Gastrocnemius medialis (tissue), 4 donors: ENCODE results near the gene ADRA2C. TPM values are rescaled to one million over a fixed set of nuclear protein-coding genes. Genes with fewer than 3 reads are reported as not detected.

Experiments used
- ATAC-seq, 2 donors: fragments of 150-250 bp; one replicate each; pipeline ENCODE4 v1.9.1; 2016
- DNase-seq, 2 donors: peaks; one replicate each; pipeline ENCODE4 v3.0.0-alpha.2; 2019
- H3K27ac ChIP-seq, 4 donors: fragments of 200-600 bp; sonication (generic); 1 replicate in 1 of 4; 2 replicates in 3 of 4; pipeline ENCODE4 v1.5.1; 2016 to 2018; ENCODE audit warnings: mild to moderate bottlenecking in 2 of 4, moderate library complexity in 1 of 4
- H3K27me3 ChIP-seq, 3 donors: fragments of 200-600 bp; sonication (generic) in 2 of 3; 1 replicate in 1 of 3; 2 replicates in 2 of 3; pipeline versions ENCODE4 v1.5.1 to v1.6.0; 2016 to 2019; ENCODE audit warnings: mild to moderate bottlenecking in 1 of 3, moderate library complexity in 1 of 3
- H3K36me3 ChIP-seq, 2 donors: fragments of 200-600 bp; sonication (generic) in 1 of 2; one replicate each; pipeline ENCODE4 v1.5.1; 2017 to 2018
- H3K4me1 ChIP-seq, 2 donors: fragments of 200-600 bp; sonication (generic) in 1 of 2; one replicate each; pipeline ENCODE4 v1.5.1; 2016 to 2017; ENCODE audit warnings: mild to moderate bottlenecking in 2 of 2
- H3K4me3 ChIP-seq, 4 donors: fragments of 200-600 bp; sonication (generic) in 3 of 4; 1 replicate in 1 of 4; 2 replicates in 3 of 4; pipeline ENCODE4 v1.5.1; 2016 to 2019; ENCODE audit warnings: mild to moderate bottlenecking in 2 of 4
- H3K9me3 ChIP-seq, 3 donors: fragments of 200-600 bp; sonication (generic) in 2 of 3; 1 replicate in 1 of 3; 2 replicates in 2 of 3; pipeline ENCODE4 v1.5.1; 2016 to 2019
- POLR2A ChIP-seq, 2 donors: fragments of 450-650 bp; IDR thresholded peaks; one replicate each; pipeline ENCODE4 v1.6.1; 2017; ENCODE audit warnings: antibody characterized with exemption in 2 of 2, mild to moderate bottlenecking in 2 of 2, moderate library complexity in 2 of 2
- in situ Hi-C, 4 donors: fragments of 200-750 bp; cut with MboI; loops; one replicate each; pipeline versions ENCODE4 v1.15.0 to v1.8.0; 2017; ENCODE audit warnings: low sequenced_read_pairs in 4 of 4
- intact Hi-C: fragments of 100-400 bp; cut with DNase I; formaldehyde crosslinking; loops from one replicate; pipeline ENCODE4 v1.15.1; 2023; ENCODE audit warnings: low total_unique reads
- total RNA-seq, 4 donors: library from RNA; depleted of rRNA; stranded (reverse); fragments of >200 nt; gene quantifications; one replicate each; pipeline versions ENCODE4 v1.1.0 to v1.2.3, GENCODE V29; 2016
- TF ChIP-seq, protein P1 (sequence below), 5 experiments: fragments of 450-650 bp in 3 of 5; fragments of 200-600 bp in 2 of 5; sonication (generic) in 2 of 5; IDR thresholded peaks in 4 of 5; conservative IDR thresholded peaks in 1 of 5; 1 replicate in 4 of 5; 2 replicates in 1 of 5; pipeline ENCODE4 v1.5.1; 2016 to 2019; ENCODE audit warnings: antibody characterized with exemption in 5 of 5, mild to moderate bottlenecking in 3 of 5, moderate library complexity in 3 of 5

Gene ADRA2C
- total RNA-seq, 4 donors from 2014 or later = 2.5 to 7.9 (median 4.8) TPM

DNA sequence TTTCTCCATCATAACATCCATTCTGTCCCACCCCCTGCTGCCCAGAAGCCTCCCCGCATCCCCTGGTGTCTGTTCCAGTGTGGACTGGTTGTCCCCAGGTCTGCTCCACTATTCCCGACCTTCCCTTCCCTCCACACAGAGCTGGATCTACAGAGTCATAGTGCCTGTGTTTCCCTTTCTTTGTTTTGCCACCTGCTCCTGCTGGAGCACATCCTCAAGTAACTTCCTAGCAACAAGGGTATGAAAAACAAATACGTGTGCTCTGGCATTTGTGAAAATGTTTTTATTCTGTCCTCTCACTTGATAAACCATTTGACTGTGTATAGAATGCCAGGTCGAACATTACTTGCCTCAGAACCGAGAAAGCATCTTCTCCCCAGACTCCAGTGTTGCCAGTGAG, 29.9 kb upstream of the ADRA2C start:
- Histone ChIP-seq H3K4me3 (no peak overlapping the region), H3K27me3 (peaks cover 6 to 9% (median 8%) of the 10 kb centered on the region in 3 donors), H3K9me3 (no peaks in the 10 kb centered on the region), H3K4me1 (no peaks in the 10 kb centered on the region), H3K36me3 (no peaks in the 10 kb centered on the region), H3K27ac (no peak overlapping the region)
- in situ Hi-C loops (no loop called here), intact Hi-C loops (no loop called here)
- DNase-seq (no peak), ATAC-seq (no peak)
- TF ChIP-seq POLR2A (IDR thresholded peaks at IDR 0.05) = no peak
- TF ChIP-seq, protein P1, sequence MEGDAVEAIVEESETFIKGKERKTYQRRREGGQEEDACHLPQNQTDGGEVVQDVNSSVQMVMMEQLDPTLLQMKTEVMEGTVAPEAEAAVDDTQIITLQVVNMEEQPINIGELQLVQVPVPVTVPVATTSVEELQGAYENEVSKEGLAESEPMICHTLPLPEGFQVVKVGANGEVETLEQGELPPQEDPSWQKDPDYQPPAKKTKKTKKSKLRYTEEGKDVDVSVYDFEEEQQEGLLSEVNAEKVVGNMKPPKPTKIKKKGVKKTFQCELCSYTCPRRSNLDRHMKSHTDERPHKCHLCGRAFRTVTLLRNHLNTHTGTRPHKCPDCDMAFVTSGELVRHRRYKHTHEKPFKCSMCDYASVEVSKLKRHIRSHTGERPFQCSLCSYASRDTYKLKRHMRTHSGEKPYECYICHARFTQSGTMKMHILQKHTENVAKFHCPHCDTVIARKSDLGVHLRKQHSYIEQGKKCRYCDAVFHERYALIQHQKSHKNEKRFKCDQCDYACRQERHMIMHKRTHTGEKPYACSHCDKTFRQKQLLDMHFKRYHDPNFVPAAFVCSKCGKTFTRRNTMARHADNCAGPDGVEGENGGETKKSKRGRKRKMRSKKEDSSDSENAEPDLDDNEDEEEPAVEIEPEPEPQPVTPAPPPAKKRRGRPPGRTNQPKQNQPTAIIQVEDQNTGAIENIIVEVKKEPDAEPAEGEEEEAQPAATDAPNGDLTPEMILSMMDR (IDR thresholded peaks at IDR 0.05 in 4 of 5, conservative IDR thresholded peaks at IDR 0.05 in 1 of 5) = no peak

DNA sequence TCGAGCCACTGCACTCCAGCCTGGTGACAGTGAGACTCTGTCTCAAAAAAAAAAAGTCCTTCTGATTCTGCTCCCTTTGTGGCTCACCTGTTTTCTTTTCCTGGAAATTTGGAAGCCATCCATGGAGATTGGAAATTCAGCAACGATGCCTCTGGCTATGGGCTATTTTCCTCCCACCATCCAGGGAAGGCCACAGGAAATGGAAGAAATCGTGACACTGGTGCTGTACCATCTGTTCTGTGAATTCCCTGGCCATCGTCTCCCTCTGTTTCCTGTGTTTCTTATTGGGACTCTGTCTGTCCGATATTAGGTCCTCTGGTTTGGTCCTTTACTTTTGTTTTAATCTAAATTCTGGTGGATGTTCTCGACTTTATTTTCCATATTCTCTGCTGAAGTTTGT, 29.4 kb upstream of the ADRA2C start:
- no peak for ATAC-seq
- H3K27me3 ChIP-seq = peaks cover 6 to 14% (median 12%) of the 10 kb centered on the region in 3 donors
- no peaks in the 10 kb centered on the region for H3K9me3 ChIP-seq
- no peak for TF ChIP-seq POLR2A (IDR thresholded peaks at IDR 0.05)
- TF ChIP-seq, protein P1 (IDR thresholded peaks at IDR 0.05 in 4 of 5, conservative IDR thresholded peaks at IDR 0.05 in 1 of 5) = no peak
- no peak overlapping the region for H3K27ac ChIP-seq
- no peaks in the 10 kb centered on the region for H3K36me3 ChIP-seq
- H3K4me1 ChIP-seq = no peaks in the 10 kb centered on the region
- no peak overlapping the region for H3K4me3 ChIP-seq
- no peak for DNase-seq
- in situ Hi-C loops (no loop called here), intact Hi-C loops (no loop called here)

DNA sequence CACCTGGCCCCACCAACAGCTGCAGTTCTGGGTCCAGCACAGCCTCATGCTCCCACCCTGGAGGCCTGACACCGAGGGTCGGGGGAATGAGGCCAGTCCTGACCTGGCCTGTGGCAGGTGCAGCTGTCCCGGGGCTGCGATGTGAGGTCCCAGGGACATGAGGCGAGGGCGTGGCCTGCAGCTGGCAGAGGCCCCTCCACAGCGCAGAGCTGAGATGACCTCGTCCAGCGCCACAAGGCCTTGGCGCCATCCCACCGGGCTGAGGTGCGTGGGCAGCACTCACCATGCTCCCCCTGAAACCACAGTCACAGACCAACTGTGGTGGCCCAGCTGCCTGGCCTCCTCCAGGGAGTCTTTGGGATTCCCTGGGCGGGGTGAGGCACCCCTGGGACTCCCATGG, 26.6 kb upstream of the ADRA2C start:
- H3K36me3 ChIP-seq = no peaks in the 10 kb centered on the region
- peaks cover 31 to 39% (median 37%) of the 10 kb centered on the region in 3 donors for H3K27me3 ChIP-seq

DNA sequence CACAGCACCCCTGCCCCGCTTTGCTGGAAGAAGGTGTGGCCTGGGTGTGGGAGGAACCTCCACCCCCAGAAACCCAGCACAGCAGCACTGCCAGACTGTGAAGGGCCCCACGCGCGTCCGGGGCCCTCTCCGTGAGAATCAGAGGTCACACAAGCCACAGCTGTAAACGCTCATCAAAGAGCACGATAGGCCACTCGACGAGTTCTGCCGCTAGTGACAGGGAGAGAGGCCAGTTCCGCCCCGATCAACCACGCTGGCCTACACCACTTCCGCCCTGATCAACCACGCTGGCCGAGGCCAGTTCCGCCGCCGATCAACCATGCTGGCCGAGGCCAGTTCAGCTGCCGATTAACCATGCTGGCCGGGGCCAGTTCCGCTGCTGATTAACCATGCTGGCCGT, 25.9 kb upstream of the ADRA2C start:
- ATAC-seq (no peak), DNase-seq (no peak)
- H3K4me3 ChIP-seq = no peak overlapping the region
- in situ Hi-C loops = no loop called here
- no peak overlapping the region for H3K27ac ChIP-seq
- peaks cover 36 to 46% (median 42%) of the 10 kb centered on the region in 3 donors for H3K27me3 ChIP-seq
- intact Hi-C loops = no loop called here
- H3K9me3 ChIP-seq = no peaks in the 10 kb centered on the region
- TF ChIP-seq, protein P1 (IDR thresholded peaks at IDR 0.05 in 4 of 5, conservative IDR thresholded peaks at IDR 0.05 in 1 of 5) = no peak
- TF ChIP-seq POLR2A (IDR thresholded peaks at IDR 0.05) = no peak
- no peaks in the 10 kb centered on the region for H3K36me3 ChIP-seq
- no peaks in the 10 kb centered on the region for H3K4me1 ChIP-seq

More for the DNA sequence above, 26.6 kb upstream of the ADRA2C start:
- in situ Hi-C loops (no loop called here), intact Hi-C loops (no loop called here)
- TF ChIP-seq, protein P1 (IDR thresholded peaks at IDR 0.05 in 4 of 5, conservative IDR thresholded peaks at IDR 0.05 in 1 of 5) = no peak
- TF ChIP-seq POLR2A (IDR thresholded peaks at IDR 0.05) = no peak
- no peak for DNase-seq
- Histone ChIP-seq H3K4me3 (no peak overlapping the region), H3K4me1 (no peaks in the 10 kb centered on the region), H3K27ac (no peak overlapping the region), H3K9me3 (no peaks in the 10 kb centered on the region)
- ATAC-seq = no peak
